K562 (cell line): Measurements from ENCODE around the gene PWWP2A.

Experiments used
- CTCF ChIP-seq, 3 experiments: IDR thresholded peaks in 2 of 3; conservative IDR thresholded peaks in 1 of 3; 2 replicates each; pipeline ENCODE4 v1.5.1; 2011 to 2012; ENCODE audit warnings: low read length in 3 of 3, mild to moderate bottlenecking in 3 of 3, control low read depth in 2 of 3, improper control_type of control experiment in 1 of 3, inconsistent platforms in 1 of 3, low read depth in 1 of 3, mixed read lengths in 1 of 3, moderate library complexity in 1 of 3; ENCODE audit not compliant: insufficient read depth in 2 of 3
- FOXP1 ChIP-seq: sonication (generic); formaldehyde crosslinking; IDR thresholded peaks from 2 replicates; pipeline ENCODE4 v1.8.0; 2022; ENCODE audit warnings: mild to moderate bottlenecking, missing genetic modification reagents
- THAP7 ChIP-seq: fragments of 250-450 bp; sonication (Bioruptor Pico); IDR thresholded peaks from 2 replicates; pipeline ENCODE4 v1.5.0; 2021

GRCh38 chr5:160081495-160081894 is 37.8 kb downstream of the PWWP2A start:
- TF ChIP-seq FOXP1 (CRISPR knock-in tag) (no peak), CTCF (IDR thresholded peaks at IDR 0.05 in 2 of 3, conservative IDR thresholded peaks at IDR 0.05 in 1 of 3; ENCODE audit: insufficient read depth in 2 of 3, low read depth in 1 of 3, low read length in 3 of 3) (no peak), THAP7 (CRISPR knock-in tag) (no peak)
